ENCODE measurements around the gene VSTM4.

The VSTM4 gene

DNA sequence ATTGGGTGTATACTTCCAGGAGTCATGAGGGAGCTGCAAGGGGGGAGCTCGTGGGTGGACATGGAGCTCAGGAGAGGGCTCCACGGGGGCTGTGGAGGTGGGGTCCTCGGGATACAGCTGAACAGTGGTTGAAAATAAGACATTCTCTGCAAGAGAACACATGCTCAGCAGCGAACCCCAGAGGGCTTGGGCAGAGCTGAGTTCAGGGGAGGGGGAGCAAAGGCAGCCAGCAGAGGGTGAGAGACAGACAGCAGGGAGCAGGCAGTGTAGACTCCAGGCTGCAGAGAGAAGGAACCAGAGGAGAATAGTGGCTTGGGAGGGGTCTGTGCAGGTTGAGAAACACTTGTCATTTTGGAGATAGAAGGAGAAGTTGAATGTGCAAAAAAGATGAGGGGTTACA lies 102.7 kb downstream of the VSTM4 start:
- POLR2A ChIA-PET: no interaction called here

DNA sequence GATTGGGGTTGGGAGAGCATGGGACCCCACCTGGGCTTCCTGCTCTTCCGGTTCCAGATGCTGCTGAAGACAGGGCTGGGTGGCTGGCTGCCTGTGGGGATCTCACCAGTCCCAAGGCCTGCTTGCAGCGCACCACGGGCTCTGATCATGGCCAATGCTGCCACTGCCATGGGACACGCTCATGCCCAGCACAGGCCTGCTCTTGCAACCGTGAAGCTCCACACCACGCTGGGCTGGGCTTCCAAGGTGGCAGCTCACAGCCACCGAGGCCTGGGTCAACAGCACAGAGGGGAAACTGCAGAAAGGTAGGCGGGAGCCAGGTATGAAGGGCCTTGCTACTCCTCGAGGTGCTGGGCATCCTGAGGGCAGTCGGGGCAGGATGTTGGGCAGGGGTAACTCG lies 103.6 kb downstream of the VSTM4 start:
- CTCF ChIA-PET: interaction anchor here (0.8 to 1.2 kb wide), 2 partner anchors 30 to 149 kb away, joined by 3 to 4 read pairs; no protein-coding TSS in a partner anchor
- DNase-seq (ENCODE audit: low read depth, low spot score): no peak
- POLR2A ChIA-PET: no interaction called here
- no peak overlapping the region for H3K4me3 ChIP-seq (ENCODE audit: low read depth, low read length)
- TF ChIP-seq, protein P1, sequence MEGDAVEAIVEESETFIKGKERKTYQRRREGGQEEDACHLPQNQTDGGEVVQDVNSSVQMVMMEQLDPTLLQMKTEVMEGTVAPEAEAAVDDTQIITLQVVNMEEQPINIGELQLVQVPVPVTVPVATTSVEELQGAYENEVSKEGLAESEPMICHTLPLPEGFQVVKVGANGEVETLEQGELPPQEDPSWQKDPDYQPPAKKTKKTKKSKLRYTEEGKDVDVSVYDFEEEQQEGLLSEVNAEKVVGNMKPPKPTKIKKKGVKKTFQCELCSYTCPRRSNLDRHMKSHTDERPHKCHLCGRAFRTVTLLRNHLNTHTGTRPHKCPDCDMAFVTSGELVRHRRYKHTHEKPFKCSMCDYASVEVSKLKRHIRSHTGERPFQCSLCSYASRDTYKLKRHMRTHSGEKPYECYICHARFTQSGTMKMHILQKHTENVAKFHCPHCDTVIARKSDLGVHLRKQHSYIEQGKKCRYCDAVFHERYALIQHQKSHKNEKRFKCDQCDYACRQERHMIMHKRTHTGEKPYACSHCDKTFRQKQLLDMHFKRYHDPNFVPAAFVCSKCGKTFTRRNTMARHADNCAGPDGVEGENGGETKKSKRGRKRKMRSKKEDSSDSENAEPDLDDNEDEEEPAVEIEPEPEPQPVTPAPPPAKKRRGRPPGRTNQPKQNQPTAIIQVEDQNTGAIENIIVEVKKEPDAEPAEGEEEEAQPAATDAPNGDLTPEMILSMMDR (IDR thresholded peaks at IDR 0.05; ENCODE audit: insufficient read depth, low read length, missing control alignments): no peak

More for the DNA sequence above, 102.7 kb downstream of the VSTM4 start:
- H3K4me3 ChIP-seq (ENCODE audit: low read depth, low read length): no peak overlapping the region
- DNase-seq (ENCODE audit: low read depth, low spot score): no peak
- CTCF ChIA-PET: interaction anchor here (0.8 to 1.2 kb wide), 2 partner anchors 30 to 148 kb away, joined by 3 to 4 read pairs; no protein-coding TSS in a partner anchor
- TF ChIP-seq, protein P1 (IDR thresholded peaks at IDR 0.05; ENCODE audit: insufficient read depth, low read length, missing control alignments): no peak

DNA sequence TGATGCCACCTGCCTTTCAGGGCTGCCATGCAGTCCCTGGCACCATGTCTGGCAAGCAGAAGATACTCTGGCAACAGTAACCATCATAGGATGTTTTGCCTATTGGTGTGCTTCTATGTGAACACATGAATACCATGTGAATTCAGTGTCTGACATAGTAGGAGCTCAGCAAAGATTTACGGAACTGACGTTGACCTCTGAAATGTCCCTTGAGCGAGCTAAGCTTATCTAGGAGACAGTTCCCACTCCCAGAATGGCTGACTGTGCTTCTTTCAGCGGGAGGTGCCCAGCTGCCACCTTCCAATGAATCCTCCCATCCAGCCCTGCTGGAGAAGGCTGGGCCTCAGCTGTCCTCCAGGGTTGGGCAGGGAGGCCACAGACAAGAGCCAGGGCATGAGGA lies 104.5 kb downstream of the VSTM4 start:
- no peak overlapping the region for H3K4me3 ChIP-seq (ENCODE audit: low read depth, low read length)
- POLR2A ChIA-PET: no interaction called here
- CTCF ChIA-PET: interaction anchor here (0.6 kb wide), 1 partner anchor 35 kb away, joined by 3 read pairs; no protein-coding TSS in a partner anchor
- TF ChIP-seq, protein P1 (IDR thresholded peaks at IDR 0.05; ENCODE audit: insufficient read depth, low read length, missing control alignments): no peak
- no peak for DNase-seq (ENCODE audit: low read depth, low spot score)

DNA sequence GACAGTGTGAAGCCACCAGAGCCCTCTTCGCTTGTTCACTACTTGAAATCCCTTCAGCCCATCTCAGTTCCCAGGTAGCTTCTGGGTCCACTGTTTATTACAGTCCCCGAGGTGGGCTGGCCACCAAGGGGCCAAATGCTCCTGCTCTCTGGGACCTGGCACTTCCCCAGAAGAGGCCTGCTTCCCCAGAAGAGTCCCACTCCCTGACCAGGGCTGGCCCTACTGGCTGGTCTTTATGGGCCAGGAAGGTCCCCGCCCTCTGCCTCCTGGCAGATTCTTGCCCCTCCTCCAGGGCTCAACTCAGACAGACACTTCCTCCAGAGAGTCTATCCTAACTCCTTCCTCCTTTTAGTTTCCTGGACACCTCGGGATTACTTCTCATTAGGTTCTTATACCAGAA lies 105.0 kb downstream of the VSTM4 start:
- H3K4me3 ChIP-seq (ENCODE audit: low read depth, low read length): no peak overlapping the region
- TF ChIP-seq, protein P1 (IDR thresholded peaks at IDR 0.05; ENCODE audit: insufficient read depth, low read length, missing control alignments): no peak
- ChIA-PET POLR2A (no interaction called here), CTCF (interaction anchor here (1.0 kb wide), 1 partner anchor 30 kb away, joined by 3 read pairs; no protein-coding TSS in a partner anchor)
- no peak for DNase-seq (ENCODE audit: low read depth, low spot score)

DNA sequence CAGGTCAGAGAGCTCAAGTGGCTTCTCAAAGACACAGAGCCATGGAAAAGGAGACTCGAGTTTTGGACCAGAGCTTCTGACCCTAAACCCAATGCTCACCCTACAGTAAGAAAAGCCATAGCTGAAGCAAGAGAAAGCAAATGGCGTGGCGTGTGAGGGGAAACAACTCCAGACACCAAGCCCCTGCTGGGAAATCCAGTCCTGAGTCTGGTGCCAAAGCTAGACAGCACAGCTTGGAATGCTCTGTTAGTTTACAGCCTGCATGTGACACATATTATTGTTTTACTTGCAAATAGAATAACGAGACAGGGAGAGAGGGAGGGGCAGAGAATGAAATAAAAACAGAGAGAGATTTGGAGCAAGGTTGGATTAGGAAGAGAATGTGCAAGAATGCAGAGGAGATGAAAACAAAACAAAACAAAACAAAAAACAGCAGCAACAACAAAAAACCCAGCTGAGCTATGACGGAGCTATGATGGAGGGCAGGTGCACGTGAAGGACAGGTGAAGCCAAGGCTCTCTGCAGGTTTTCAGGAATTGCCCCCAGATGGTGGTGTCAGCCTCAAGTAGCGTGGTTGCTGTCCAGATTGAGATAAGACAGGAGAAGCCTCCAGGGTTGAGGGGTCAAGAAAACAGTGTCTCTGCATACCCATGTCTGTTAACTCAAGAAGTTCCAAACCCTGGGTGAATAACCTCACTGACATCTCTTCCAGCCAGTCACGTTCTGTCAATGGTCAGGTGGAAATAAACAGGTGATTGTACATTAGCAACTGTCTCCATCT lies 105.9 kb downstream of the VSTM4 start:
- TF ChIP-seq, protein P1 (IDR thresholded peaks at IDR 0.05; ENCODE audit: insufficient read depth, low read length, missing control alignments): no peak
- no peak for DNase-seq (ENCODE audit: low read depth, low spot score)
- no peak overlapping the region for H3K4me3 ChIP-seq (ENCODE audit: low read depth, low read length)
- ChIA-PET POLR2A (no interaction called here), CTCF (interaction anchor here (0.9 to 1.1 kb wide), 3 partner anchors 28 to 398 kb away, joined by 3 read pairs; no protein-coding TSS in a partner anchor)

DNA sequence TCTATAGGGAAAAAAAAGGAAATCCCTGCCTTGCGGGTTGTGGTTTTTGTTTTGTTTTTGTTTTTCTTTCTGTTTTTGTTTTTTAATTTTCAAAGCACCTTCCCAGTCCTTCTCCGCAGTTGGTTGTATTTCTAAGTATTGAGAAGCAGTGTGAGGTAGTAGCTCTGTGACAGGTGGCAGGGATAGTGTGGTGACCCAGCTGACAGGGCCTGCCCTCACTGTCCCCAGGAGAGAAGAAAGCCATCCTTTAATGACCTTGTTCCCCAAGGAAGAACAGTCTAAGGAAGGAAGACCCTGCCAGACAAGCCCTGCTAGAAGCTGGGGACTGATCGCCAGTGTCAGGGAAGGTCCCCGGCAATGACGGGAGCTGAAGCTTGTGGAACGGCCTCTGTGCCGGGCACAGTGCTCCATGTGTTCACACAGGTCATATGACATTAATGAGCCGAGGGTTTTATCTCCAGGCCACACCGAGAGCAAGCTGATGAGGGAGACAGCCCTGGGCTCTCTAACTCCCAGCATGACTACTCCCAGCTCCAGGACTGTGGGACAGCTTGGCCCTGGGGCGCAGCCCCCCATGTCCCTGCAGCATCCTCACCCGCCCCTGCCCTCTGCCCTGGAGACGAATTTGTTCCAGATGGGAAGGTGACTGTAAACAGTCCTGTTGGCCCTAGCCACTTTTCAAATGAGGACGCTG lies 106.7 kb downstream of the VSTM4 start:
- POLR2A ChIA-PET: no interaction called here

More for the DNA sequence above, 106.7 kb downstream of the VSTM4 start:
- CTCF ChIA-PET: interaction anchor here (0.9 to 1.1 kb wide), 2 partner anchors 27 to 399 kb away, joined by 3 read pairs; no protein-coding TSS in a partner anchor
- TF ChIP-seq, protein P1 (IDR thresholded peaks at IDR 0.05; ENCODE audit: insufficient read depth, low read length, missing control alignments): no peak
- no peak for DNase-seq (ENCODE audit: low read depth, low spot score)
- no peak overlapping the region for H3K4me3 ChIP-seq (ENCODE audit: low read depth, low read length)
